GM23338 (cell line): ENCODE data around the gene UBE2E2. TPM values are rescaled to one million over a fixed set of nuclear protein-coding genes. Genes with fewer than 3 reads are reported as not detected.

Source experiments
- ATAC-seq: fragments of 200-7000 bp; cut with Tn5 transposase; 3 replicates; pipeline ENCODE4 v1.9.1; 2020
- DNase-seq: peaks from one replicate; pipeline ENCODE4 v3.0.0-alpha.2; 2015; ENCODE audit warnings: low spot score
- H2AFZ ChIP-seq: fragments of 200-600 bp; sonication (generic); 2 replicates; pipeline ENCODE4 v1.8.0; 2016; ENCODE audit warnings: antibody characterized with exemption, mild to moderate bottlenecking, moderate library complexity
- H3F3A ChIP-seq: fragments of 200-600 bp; sonication (generic); replicated peaks from 2 replicates; pipeline ENCODE4 v1.8.0; 2017; ENCODE audit warnings: antibody characterized with exemption, mixed run types, low read depth
- H3K27ac ChIP-seq: fragments of 200-600 bp; sonication (generic); 2 replicates; pipeline ENCODE4 v1.6.1; 2016; ENCODE audit warnings: low read depth
- H3K27me3 ChIP-seq: fragments of 200-600 bp; sonication (generic); 2 replicates; pipeline ENCODE4 v1.8.0; 2016; ENCODE audit warnings: mild to moderate bottlenecking, mixed run types, moderate library complexity; ENCODE audit not compliant: insufficient read depth
- H3K36me3 ChIP-seq: fragments of 200-600 bp; sonication (generic); 2 replicates; pipeline ENCODE4 v1.8.0; 2016; ENCODE audit warnings: mild to moderate bottlenecking; ENCODE audit not compliant: insufficient read depth
- H3K4me1 ChIP-seq: fragments of 200-600 bp; sonication (generic); 2 replicates; pipeline ENCODE4 v1.8.0; 2016; ENCODE audit warnings: mild to moderate bottlenecking, moderate library complexity; ENCODE audit not compliant: insufficient read depth
- H3K4me2 ChIP-seq: fragments of 200-600 bp; sonication (generic); 2 replicates; pipeline ENCODE4 v1.7.1; 2017; ENCODE audit warnings: mixed run types
- H3K4me3 ChIP-seq: fragments of 200-600 bp; sonication (generic); 2 replicates; pipeline ENCODE4 v1.6.1; 2016; ENCODE audit warnings: mixed run types
- H3K79me2 ChIP-seq: fragments of 200-600 bp; sonication (generic); replicated peaks from 2 replicates; pipeline ENCODE4 v1.8.0; 2017; ENCODE audit warnings: mild to moderate bottlenecking; ENCODE audit not compliant: insufficient read depth
- H3K9me2 ChIP-seq: fragments of 200-600 bp; sonication (generic); 2 replicates; pipeline ENCODE4 v1.8.0; 2017; ENCODE audit not compliant: insufficient read depth
- H4K20me1 ChIP-seq: fragments of 200-600 bp; sonication (generic); replicated peaks from 2 replicates; pipeline ENCODE4 v1.8.0; 2017; ENCODE audit warnings: mild to moderate bottlenecking; ENCODE audit not compliant: insufficient read depth
- H3K27ac Mint-ChIP-seq: 2 replicates; pipeline ENCODE4 v1.8.0; 2020; ENCODE audit warnings: inconsistent platforms, mild to moderate bottlenecking, moderate library complexity, mixed read lengths
- H3K27me3 Mint-ChIP-seq: 3 replicates; pipeline ENCODE4 v1.8.0; 2022; ENCODE audit warnings: low read depth, mild to moderate bottlenecking, moderate library complexity, mixed read lengths, inconsistent platforms; ENCODE audit not compliant: insufficient read depth, poor library complexity
- H3K36me3 Mint-ChIP-seq: 3 replicates; pipeline ENCODE4 v1.8.0; 2021; ENCODE audit warnings: low read depth, mild to moderate bottlenecking, inconsistent platforms, moderate library complexity, mixed read lengths
- H3K4me1 Mint-ChIP-seq: 3 replicates; pipeline ENCODE4 v1.8.0; 2020; ENCODE audit warnings: mild to moderate bottlenecking, inconsistent platforms, mixed read lengths
- H3K4me3 Mint-ChIP-seq: 3 replicates; pipeline ENCODE4 v1.8.0; 2021; ENCODE audit warnings: moderate library complexity, mild to moderate bottlenecking, inconsistent platforms, mixed read lengths
- H3K9me3 Mint-ChIP-seq: 3 replicates; pipeline ENCODE4 v1.8.0; 2020; ENCODE audit warnings: moderate library complexity, mild to moderate bottlenecking, inconsistent platforms, mixed read lengths
- CREB1 ChIP-seq: fragments of 250-450 bp; sonication (Bioruptor Pico); IDR thresholded peaks from 2 replicates; pipeline ENCODE4 v1.5.0; 2020; ENCODE audit warnings: low read depth, mild to moderate bottlenecking, moderate library complexity
- CTCF ChIP-seq, 2 experiments: fragments of 200-600 bp in 1 of 2; sonication (generic) in 1 of 2; conservative IDR thresholded peaks; 2 replicates each; pipeline versions ENCODE4 v1.5.1 to v1.6.1; 2016 to 2017; ENCODE audit warnings: antibody characterized with exemption in 2 of 2, low read depth in 2 of 2, mild to moderate bottlenecking in 2 of 2, moderate library complexity in 1 of 2
- EZH2 ChIP-seq: fragments of 200-600 bp; sonication (generic); IDR thresholded peaks from one replicate; pipeline ENCODE4 v1.8.0; 2017; ENCODE audit warnings: antibody characterized with exemption, mild to moderate bottlenecking, low read depth; ENCODE audit not compliant: unreplicated experiment
- JUNB ChIP-seq: IDR thresholded peaks from one replicate; pipeline ENCODE4 v1.6.1; 2016; ENCODE audit warnings: antibody characterized with exemption; ENCODE audit not compliant: unreplicated experiment
- STAT1 ChIP-seq: IDR thresholded peaks from one replicate; pipeline ENCODE4 v1.6.1; 2016; ENCODE audit warnings: antibody characterized with exemption; ENCODE audit not compliant: unreplicated experiment
- ZNF462 ChIP-seq: fragments of 250-450 bp; sonication (Bioruptor Pico); IDR thresholded peaks from 2 replicates; pipeline ENCODE4 v1.5.0; 2020; ENCODE audit warnings: mild to moderate bottlenecking, moderate library complexity
- polyA plus RNA-seq: library from polyadenylated mRNA; unstranded; fragments of >200 nt; fragmentation: Nextera tagmentation; extraction: Ambion mirVana; gene quantifications from 2 replicates; pipeline ENCODE4 v1.2.1, GENCODE V29; 2016
- total RNA-seq: library from RNA; depleted of rRNA; stranded (reverse); fragments of >200 nt; shearing (Covaris generic); gene quantifications from 2 replicates; pipeline ENCODE4 v1.2.3, GENCODE V29; 2014

Gene UBE2E2
- total and polyA plus RNA-seq, 2 experiments from 2014 or later = 86.9 to 169 TPM

GRCh38 chr3:23519314-23520208, 316.4 kb downstream of the UBE2E2 start (continued):
- TF ChIP-seq ZNF462 (CRISPR knock-in tag) (no peak), CREB1 (no peak), JUNB (no peak)

DNA sequence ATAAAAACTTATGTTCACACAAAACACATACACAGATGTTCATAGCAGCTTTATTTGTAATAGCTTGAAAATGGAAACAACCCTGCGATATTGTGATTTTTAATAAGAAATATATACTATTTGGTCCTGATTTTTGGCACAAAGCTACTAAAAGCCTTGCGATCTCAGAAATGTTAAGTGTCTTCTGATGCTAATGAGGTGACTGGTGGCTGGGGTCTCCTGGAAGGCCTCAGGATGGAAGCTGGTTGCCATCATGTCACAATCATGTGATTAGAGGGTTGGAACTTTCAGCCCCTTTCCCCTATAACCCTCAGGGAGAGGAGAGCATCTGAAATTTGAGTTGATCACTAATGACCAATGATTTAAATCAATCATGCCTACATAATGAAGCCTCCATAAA, 324.2 kb downstream of the UBE2E2 start:
- peaks cover 15% of the 10 kb centered on the region for H3K4me1 Mint-ChIP-seq
- Histone ChIP-seq H3K27ac (no peak overlapping the region), H3K79me2 (no peaks in the 10 kb centered on the region), H3K4me2 (no peak overlapping the region), H3F3A (no peaks in the 10 kb centered on the region), H4K20me1 (no peaks in the 10 kb centered on the region), H3K4me1 (peaks cover 13% of the 10 kb centered on the region), H3K27me3 (no peaks in the 10 kb centered on the region), H3K9me2 (no peaks in the 10 kb centered on the region), H2AFZ (no peak overlapping the region), H3K4me3 (no peak overlapping the region), H3K36me3 (no peaks in the 10 kb centered on the region)
- no peak overlapping the region for H3K4me3 Mint-ChIP-seq
- DNase-seq (no peak), ATAC-seq (no peak)
- no peaks in the 10 kb centered on the region for H3K9me3 Mint-ChIP-seq
- no peaks in the 10 kb centered on the region for H3K27me3 Mint-ChIP-seq
- no peak overlapping the region; the same call in 1 of the 2 replicates for H3K27ac Mint-ChIP-seq
- H3K36me3 Mint-ChIP-seq = no peaks in the 10 kb centered on the region
- no peak for TF ChIP-seq CTCF (conservative IDR thresholded peaks at IDR 0.05; ENCODE audit: low read depth in 2 of 2)
- no peak for TF ChIP-seq STAT1
- no peak for TF ChIP-seq EZH2
- no peak for TF ChIP-seq ZNF462 (CRISPR knock-in tag)
- TF ChIP-seq JUNB = no peak
